ENCODE results near the gene ABHD17A.

Gene ABHD17A

DNA sequence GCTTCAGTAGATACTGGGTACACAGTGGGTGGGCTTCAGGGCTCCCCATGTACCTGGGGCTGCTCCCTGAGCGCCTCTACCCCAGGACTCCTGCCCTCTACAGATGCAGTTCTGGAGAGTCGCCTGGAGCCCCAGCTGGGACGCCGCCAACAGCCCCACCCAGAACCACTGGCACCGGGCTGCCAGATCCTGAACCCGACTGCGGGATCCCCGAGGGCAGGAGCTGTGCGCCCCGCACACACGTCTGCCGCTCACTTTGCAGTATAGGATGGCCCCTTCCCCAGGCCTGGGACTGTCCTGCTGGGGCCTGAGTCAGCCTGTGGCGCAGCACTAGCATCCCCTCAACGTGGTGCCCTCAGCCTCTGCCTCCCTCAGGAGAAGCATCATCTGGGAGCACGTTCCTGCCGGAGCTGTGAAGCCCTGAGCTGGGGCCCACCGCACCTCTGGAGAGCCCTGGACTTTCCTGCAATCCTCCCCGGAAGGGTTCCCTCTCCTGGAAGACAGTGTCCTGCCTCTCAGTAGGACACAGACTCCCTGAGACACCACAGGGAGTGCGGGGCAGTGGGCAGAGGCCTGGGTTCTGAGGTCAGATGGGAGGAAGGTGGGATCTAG, 40.7 kb downstream of the ABHD17A start:
- Histone ChIP-seq H3K27ac (ENCODE audit: low read depth, low read length) (no peak overlapping the region), H2AFZ (ENCODE audit: insufficient read depth, low read length, poor library complexity) (no peak overlapping the region), H4K12ac (ENCODE audit: low read depth, low read length) (no peak overlapping the region), H3K79me2 (ENCODE audit: control insufficient read depth, insufficient read depth, low read length, poor library complexity) (peaks cover 19% of the 10 kb centered on the region), H2BK12ac (ENCODE audit: low read length) (no peak overlapping the region), H3K4me1 (ENCODE audit: control insufficient read depth in 1 of 2, insufficient read depth in 2 of 2, low read length in 2 of 2) (peaks cover 7% of the 10 kb centered on the region in 2 experiments), H3K4ac (ENCODE audit: low read depth, low read length) (peak overlapping the region; percentile 37), H2AK5ac (ENCODE audit: low read length) (no peak overlapping the region), H3K9ac (ENCODE audit: low read length) (no peak overlapping the region), H3K9me3 (ENCODE audit: insufficient read depth, low read depth, low read length) (peaks cover 6% of the 10 kb centered on the region), H3K36me3 (ENCODE audit: control insufficient read depth in 1 of 2, insufficient read depth in 2 of 2, low read length in 2 of 2) (peaks cover 19 to 26% of the 10 kb centered on the region in 2 experiments), H4K8ac (ENCODE audit: low read depth, low read length) (no peak overlapping the region), H3K4me2 (ENCODE audit: low read length) (no peak overlapping the region), H3K79me1 (ENCODE audit: low read length) (peaks cover 8% of the 10 kb centered on the region), H2BK5ac (ENCODE audit: low read depth, low read length, poor library complexity) (no peak overlapping the region), H3K18ac (ENCODE audit: low read length) (no peak overlapping the region), H3K27me3 (ENCODE audit: insufficient read depth, low read length) (no peaks in the 10 kb centered on the region), H4K91ac (ENCODE audit: low read depth, low read length) (no peak overlapping the region), H2BK120ac (ENCODE audit: insufficient read depth, low read length, poor library complexity) (no peak overlapping the region), H3K14ac (ENCODE audit: low read length) (no peak overlapping the region), H3K4me3 (ENCODE audit: low read depth, low read length) (no peak overlapping the region), H3K23ac (ENCODE audit: low read length) (no peak overlapping the region)
- no CpG with 5 or more reads among the region's 19 CpGs for WGBS (ENCODE audit: extremely low coverage, insufficient coverage, insufficient read length)
- no peak for DNase-seq

- DNase-seq = peak in 1 of 2 donors; percentile 26
- peaks cover 7% of the 10 kb centered on the region in 2 experiments for H3K4me1 ChIP-seq (ENCODE audit: control insufficient read depth in 1 of 2, insufficient read depth in 2 of 2, low read length in 2 of 2)
- no peak overlapping the region for H2BK12ac ChIP-seq (ENCODE audit: low read length)
- no peak overlapping the region for H2AK5ac ChIP-seq (ENCODE audit: low read length)
- no peak overlapping the region for H4K8ac ChIP-seq (ENCODE audit: low read depth, low read length)
- H3K4ac ChIP-seq (ENCODE audit: low read depth, low read length) = peak overlapping the region; percentile 37
- H2BK5ac ChIP-seq (ENCODE audit: low read depth, low read length, poor library complexity) = no peak overlapping the region
- no peak overlapping the region for H3K9ac ChIP-seq (ENCODE audit: low read length)
- no peak overlapping the region for H2BK120ac ChIP-seq (ENCODE audit: insufficient read depth, low read length, poor library complexity)
- H3K27ac ChIP-seq (ENCODE audit: low read depth, low read length) = no peak overlapping the region
- WGBS (ENCODE audit: extremely low coverage, insufficient coverage, insufficient read length) = no CpG with 5 or more reads among the region's 25 CpGs
- no peak overlapping the region for H4K91ac ChIP-seq (ENCODE audit: low read depth, low read length)
- H3K79me2 ChIP-seq (ENCODE audit: control insufficient read depth, insufficient read depth, low read length, poor library complexity) = peaks cover 19% of the 10 kb centered on the region
- H3K23ac ChIP-seq (ENCODE audit: low read length) = no peak overlapping the region
- peaks cover 22 to 30% of the 10 kb centered on the region in 2 experiments for H3K36me3 ChIP-seq (ENCODE audit: control insufficient read depth in 1 of 2, insufficient read depth in 2 of 2, low read length in 2 of 2)
- H3K18ac ChIP-seq (ENCODE audit: low read length) = no peak overlapping the region
- H3K27me3 ChIP-seq (ENCODE audit: insufficient read depth, low read length) = no peaks in the 10 kb centered on the region
- H4K12ac ChIP-seq (ENCODE audit: low read depth, low read length) = no peak overlapping the region
- H3K14ac ChIP-seq (ENCODE audit: low read length) = no peak overlapping the region
- no peak overlapping the region for H3K4me2 ChIP-seq (ENCODE audit: low read length)
- peaks cover 6% of the 10 kb centered on the region for H3K9me3 ChIP-seq (ENCODE audit: insufficient read depth, low read depth, low read length)
- no peak overlapping the region for H3K4me3 ChIP-seq (ENCODE audit: low read depth, low read length)
- H2AFZ ChIP-seq (ENCODE audit: insufficient read depth, low read length, poor library complexity) = no peak overlapping the region
- peaks cover 8% of the 10 kb centered on the region for H3K79me1 ChIP-seq (ENCODE audit: low read length)
Measured at GRCh38 chr19:1843646-1844394, 41.5 kb downstream of the ABHD17A start.

GRCh38 chr19:1843116-1843515, 42.2 kb downstream of the ABHD17A start:
- Histone ChIP-seq H2BK12ac (ENCODE audit: low read length) (no peak overlapping the region), H3K27ac (ENCODE audit: low read depth, low read length) (no peak overlapping the region), H3K79me1 (ENCODE audit: low read length) (peaks cover 5% of the 10 kb centered on the region), H4K91ac (ENCODE audit: low read depth, low read length) (no peak overlapping the region), H3K9me3 (ENCODE audit: insufficient read depth, low read depth, low read length) (peaks cover 6% of the 10 kb centered on the region), H3K14ac (ENCODE audit: low read length) (no peak overlapping the region), H3K4ac (ENCODE audit: low read depth, low read length) (no peak overlapping the region), H3K36me3 (ENCODE audit: control insufficient read depth in 1 of 2, insufficient read depth in 2 of 2, low read length in 2 of 2) (peaks cover 22 to 30% of the 10 kb centered on the region in 2 experiments), H2AFZ (ENCODE audit: insufficient read depth, low read length, poor library complexity) (no peak overlapping the region), H3K4me1 (ENCODE audit: control insufficient read depth in 1 of 2, insufficient read depth in 2 of 2, low read length in 2 of 2) (peaks cover 7% of the 10 kb centered on the region in 2 experiments), H3K4me3 (ENCODE audit: low read depth, low read length) (no peak overlapping the region), H3K27me3 (ENCODE audit: insufficient read depth, low read length) (no peaks in the 10 kb centered on the region), H4K12ac (ENCODE audit: low read depth, low read length) (no peak overlapping the region), H4K8ac (ENCODE audit: low read depth, low read length) (no peak overlapping the region), H3K18ac (ENCODE audit: low read length) (no peak overlapping the region), H3K79me2 (ENCODE audit: control insufficient read depth, insufficient read depth, low read length, poor library complexity) (peaks cover 17% of the 10 kb centered on the region), H3K23ac (ENCODE audit: low read length) (no peak overlapping the region), H2BK5ac (ENCODE audit: low read depth, low read length, poor library complexity) (no peak overlapping the region), H3K4me2 (ENCODE audit: low read length) (no peak overlapping the region), H2AK5ac (ENCODE audit: low read length) (no peak overlapping the region), H3K9ac (ENCODE audit: low read length) (no peak overlapping the region), H2BK120ac (ENCODE audit: insufficient read depth, low read length, poor library complexity) (no peak overlapping the region)
- WGBS (ENCODE audit: extremely low coverage, insufficient coverage, insufficient read length) = no CpG with 5 or more reads among the region's 22 CpGs
- DNase-seq = no peak

- Histone ChIP-seq H3K9me3 (ENCODE audit: insufficient read depth, low read depth, low read length) (peaks cover 4% of the 10 kb centered on the region), H3K23ac (ENCODE audit: low read length) (no peak overlapping the region), H3K9ac (ENCODE audit: low read length) (no peak overlapping the region), H2AK5ac (ENCODE audit: low read length) (no peak overlapping the region), H3K4ac (ENCODE audit: low read depth, low read length) (peak overlapping the region; percentile 34), H3K4me1 (ENCODE audit: control insufficient read depth in 1 of 2, insufficient read depth in 2 of 2, low read length in 2 of 2) (peaks cover 11% of the 10 kb centered on the region in 2 experiments), H3K18ac (ENCODE audit: low read length) (no peak overlapping the region), H2BK5ac (ENCODE audit: low read depth, low read length, poor library complexity) (no peak overlapping the region), H4K8ac (ENCODE audit: low read depth, low read length) (no peak overlapping the region), H3K27me3 (ENCODE audit: insufficient read depth, low read length) (no peaks in the 10 kb centered on the region), H3K27ac (ENCODE audit: low read depth, low read length) (no peak overlapping the region), H2AFZ (ENCODE audit: insufficient read depth, low read length, poor library complexity) (no peak overlapping the region), H2BK12ac (ENCODE audit: low read length) (no peak overlapping the region), H4K12ac (ENCODE audit: low read depth, low read length) (no peak overlapping the region), H3K79me2 (ENCODE audit: control insufficient read depth, insufficient read depth, low read length, poor library complexity) (peaks cover 7% of the 10 kb centered on the region), H3K79me1 (ENCODE audit: low read length) (peaks cover 7% of the 10 kb centered on the region), H2BK120ac (ENCODE audit: insufficient read depth, low read length, poor library complexity) (no peak overlapping the region), H3K4me3 (ENCODE audit: low read depth, low read length) (no peak overlapping the region), H3K4me2 (ENCODE audit: low read length) (no peak overlapping the region), H4K91ac (ENCODE audit: low read depth, low read length) (no peak overlapping the region), H3K14ac (ENCODE audit: low read length) (no peak overlapping the region), H3K36me3 (ENCODE audit: control insufficient read depth in 1 of 2, insufficient read depth in 2 of 2, low read length in 2 of 2) (peaks cover 22 to 32% of the 10 kb centered on the region in 2 experiments)
- no peak for DNase-seq
- WGBS (ENCODE audit: extremely low coverage, insufficient coverage, insufficient read length) = no CpG with 5 or more reads among the region's 35 CpGs
Measured at GRCh38 chr19:1841209-1841924, 43.9 kb downstream of the ABHD17A start.
